H9 (cell line): ENCODE measurements around the gene BRD8. TPM values are rescaled to one million over a fixed set of nuclear protein-coding genes. Genes with fewer than 3 reads are reported as not detected.

ENCODE experiments used
- DNase-seq: peaks from one replicate; pipeline ENCODE4 v3.0.0-alpha.2; 2017
- H2AFZ ChIP-seq: one replicate; pipeline ENCODE4 v1.6.1; 2013; ENCODE audit warnings: mild to moderate bottlenecking, low read length, control low read depth, moderate library complexity
- H2AK5ac ChIP-seq: 2 replicates; pipeline ENCODE4 v1.6.1; 2013; ENCODE audit warnings: low read length, control low read depth, mixed read lengths; ENCODE audit not compliant: insufficient read length
- H2BK120ac ChIP-seq: one replicate; pipeline ENCODE4 v1.6.1; 2013; ENCODE audit warnings: low read depth, mild to moderate bottlenecking, low read length, control low read depth, inconsistent platforms; ENCODE audit not compliant: poor library complexity, severe bottlenecking
- H2BK12ac ChIP-seq: 2 replicates; pipeline ENCODE4 v1.6.1; 2013; ENCODE audit warnings: low read length, control low read depth, mixed read lengths, low read depth; ENCODE audit not compliant: insufficient read length
- H2BK15ac ChIP-seq: 2 replicates; pipeline ENCODE4 v1.6.1; 2013; ENCODE audit warnings: low read depth, low read length, control low read depth
- H2BK20ac ChIP-seq: one replicate; pipeline ENCODE4 v1.6.1; 2013; ENCODE audit warnings: low read depth, mild to moderate bottlenecking, low read length, control low read depth, inconsistent platforms; ENCODE audit not compliant: poor library complexity, severe bottlenecking
- H2BK5ac ChIP-seq: 2 replicates; pipeline ENCODE4 v1.6.1; 2013; ENCODE audit warnings: low read length, control low read depth, mixed read lengths; ENCODE audit not compliant: insufficient read length
- H3K14ac ChIP-seq: 2 replicates; pipeline ENCODE4 v1.6.1; 2013; ENCODE audit warnings: low read length, control low read depth; ENCODE audit not compliant: insufficient read depth
- H3K18ac ChIP-seq: 2 replicates; pipeline ENCODE4 v1.6.1; 2013; ENCODE audit warnings: low read depth, mild to moderate bottlenecking, mixed read lengths, low read length, control low read depth; ENCODE audit not compliant: insufficient read length
- H3K23ac ChIP-seq: 2 replicates; pipeline ENCODE4 v1.6.1; 2013; ENCODE audit warnings: low read length, control low read depth, mixed read lengths, low read depth; ENCODE audit not compliant: insufficient read length
- H3K23me2 ChIP-seq: 2 replicates; pipeline ENCODE4 v1.6.1; 2013; ENCODE audit warnings: low read depth, mild to moderate bottlenecking, mixed read lengths, low read length, control low read depth; ENCODE audit not compliant: insufficient read length, poor library complexity, severe bottlenecking
- H3K27ac ChIP-seq: 2 replicates; pipeline ENCODE4 v1.5.1; 2013; ENCODE audit warnings: low read length, control low read depth, mixed read lengths, low read depth; ENCODE audit not compliant: insufficient read length
- H3K27me3 ChIP-seq: 2 replicates; pipeline ENCODE4 v1.6.1; 2013; ENCODE audit warnings: low read length, control low read depth, inconsistent platforms; ENCODE audit not compliant: insufficient read depth
- H3K4ac ChIP-seq: 2 replicates; pipeline ENCODE4 v1.6.1; 2013; ENCODE audit warnings: low read depth, mild to moderate bottlenecking, control low read depth, inconsistent platforms, low read length, moderate library complexity
- H3K4me1 ChIP-seq: 2 replicates; pipeline ENCODE4 v1.6.1; 2013; ENCODE audit warnings: low read length, control low read depth, inconsistent platforms; ENCODE audit not compliant: insufficient read depth
- H3K4me2 ChIP-seq: 2 replicates; pipeline ENCODE4 v1.6.1; 2013; ENCODE audit warnings: low read length, control low read depth, mixed read lengths; ENCODE audit not compliant: insufficient read length, insufficient read depth
- H3K56ac ChIP-seq: 2 replicates; pipeline ENCODE4 v1.6.1; 2013; ENCODE audit warnings: low read depth, mild to moderate bottlenecking, mixed read lengths, low read length, control low read depth; ENCODE audit not compliant: insufficient read length
- H3K79me1 ChIP-seq: 2 replicates; pipeline ENCODE4 v1.6.1; 2013; ENCODE audit warnings: low read depth, mild to moderate bottlenecking, moderate library complexity, low read length, control low read depth, inconsistent platforms; ENCODE audit not compliant: insufficient read depth, poor library complexity, severe bottlenecking
- H3K79me2 ChIP-seq: 2 replicates; pipeline ENCODE4 v1.6.1; 2013; ENCODE audit warnings: low read length, control low read depth, inconsistent platforms; ENCODE audit not compliant: insufficient read depth
- H3K9ac ChIP-seq: 2 replicates; pipeline ENCODE4 v1.6.1; 2013; ENCODE audit warnings: low read length, control low read depth, mixed read lengths; ENCODE audit not compliant: insufficient read length; ENCODE audit errors: extremely low read depth
- H3K9me3 ChIP-seq: one replicate; pipeline ENCODE4 v1.6.1; 2013; ENCODE audit warnings: low read depth, low read length, inconsistent platforms; ENCODE audit not compliant: control insufficient read depth
- H3T11ph ChIP-seq: one replicate; pipeline ENCODE4 v1.6.1; 2013; ENCODE audit warnings: mild to moderate bottlenecking, low read length, control low read depth, inconsistent platforms
- H4K20me1 ChIP-seq: one replicate; pipeline ENCODE4 v1.6.1; 2013; ENCODE audit not compliant: control insufficient read depth, insufficient read length, insufficient read depth
- H4K5ac ChIP-seq: 2 replicates; pipeline ENCODE4 v1.6.1; 2013; ENCODE audit warnings: low read depth, mild to moderate bottlenecking, mixed read lengths, low read length, control low read depth; ENCODE audit not compliant: insufficient read length
- H4K8ac ChIP-seq: replicated peaks from 2 replicates; pipeline ENCODE4 v1.6.1; 2013; ENCODE audit warnings: low read length, control low read depth, mixed read lengths, low read depth; ENCODE audit not compliant: insufficient read length
- H4K91ac ChIP-seq: 2 replicates; pipeline ENCODE4 v1.6.1; 2013; ENCODE audit warnings: low read depth, mild to moderate bottlenecking, moderate library complexity, mixed read lengths, low read length, control low read depth; ENCODE audit not compliant: insufficient read length
- H3K27ac Mint-ChIP-seq, 3 experiments: 2 replicates in 2 of 3; 3 replicates in 1 of 3; pipeline ENCODE4 v1.8.0; 2020 to 2021; ENCODE audit warnings: mixed read lengths in 3 of 3, mild to moderate bottlenecking in 1 of 3, moderate library complexity in 1 of 3
- H3K27me3 Mint-ChIP-seq: 2 replicates; pipeline ENCODE4 v1.8.0; 2021; ENCODE audit warnings: low read depth, mild to moderate bottlenecking, moderate library complexity, mixed read lengths
- H3K36me3 Mint-ChIP-seq, 3 experiments: 2 replicates in 2 of 3; 3 replicates in 1 of 3; pipeline ENCODE4 v1.8.0; 2020 to 2021; ENCODE audit warnings: low read depth in 3 of 3, mixed read lengths in 3 of 3; ENCODE audit not compliant: insufficient read depth in 1 of 3
- H3K4me1 Mint-ChIP-seq, 2 experiments: 2 replicates each; pipeline ENCODE4 v1.8.0; 2020; ENCODE audit warnings: mixed read lengths in 2 of 2
- H3K4me3 Mint-ChIP-seq, 2 experiments: 2 replicates in 1 of 2; 3 replicates in 1 of 2; pipeline ENCODE4 v1.8.0; 2020 to 2021; ENCODE audit warnings: mild to moderate bottlenecking in 2 of 2, mixed read lengths in 2 of 2, moderate library complexity in 1 of 2
- H3K9me3 Mint-ChIP-seq, 2 experiments: 2 replicates in 1 of 2; 3 replicates in 1 of 2; pipeline ENCODE4 v1.8.0; 2020; ENCODE audit warnings: mild to moderate bottlenecking in 2 of 2, mixed read lengths in 2 of 2, moderate library complexity in 1 of 2
- CTCF ChIP-seq: fragments of 200-600 bp; sonication (generic); conservative IDR thresholded peaks from 3 replicates; pipeline ENCODE4 v1.8.0; 2021; ENCODE audit warnings: antibody characterized with exemption, mild to moderate bottlenecking
- WGBS: extraction: QIAGEN DNeasy Blood & Tissue Kit; methylation state at CpG from one replicate; pipeline ENCODE4 v1.1.7; 2013; ENCODE audit warnings: missing lambda C conversion rate, low lambda C conversion rate, mixed read lengths; ENCODE audit not compliant: insufficient read length; ENCODE audit errors: extremely low coverage; 5-methylcytosine and 5-hydroxymethylcytosine counted together
- total RNA-seq: library from RNA; stranded (reverse); gene quantifications from 2 replicates; pipeline ENCODE4 v1.2.1, GENCODE V29; 2021

Gene BRD8
- total RNA-seq, 1 experiment from 2014 or later, result 67.9 TPM

GRCh38 chr5:138139781-138140090, 38.7 kb downstream of the BRD8 start:
- Histone ChIP-seq H3K23me2 (peaks cover 5% of the 10 kb centered on the region), H3K9me3 (no peaks in the 10 kb centered on the region), H4K91ac (no peak overlapping the region), H2BK12ac (no peak overlapping the region), H2BK20ac (no peak overlapping the region), H3K18ac (no peak overlapping the region), H3K23ac (no peak overlapping the region), H3K4me2 (peak overlapping the region; percentile 71), H2BK15ac (no peak overlapping the region), H4K20me1 (no peaks in the 10 kb centered on the region), H3K79me2 (no peaks in the 10 kb centered on the region), H4K5ac (no peak overlapping the region), H3K27ac (no peak overlapping the region), H3K56ac (no peak overlapping the region), H3K4me1 (no peaks in the 10 kb centered on the region), H2BK5ac (no peak overlapping the region), H3T11ph (no peak overlapping the region), H2AK5ac (no peak overlapping the region), H3K27me3 (no peaks in the 10 kb centered on the region; the same call in 1 of the 2 replicates), H3K79me1 (no peaks in the 10 kb centered on the region), H3K9ac (no peak overlapping the region), H3K14ac (no peak overlapping the region), H2BK120ac (no peak overlapping the region), H3K4ac (no peak overlapping the region), H4K8ac (no peak overlapping the region), H2AFZ (no peak overlapping the region)
- no CpG with 5 or more reads among the region's 3 CpGs for WGBS
- DNase-seq, result no peak
- H3K4me1 Mint-ChIP-seq, result peaks cover 6% of the 10 kb centered on the region in 2 experiments
- peaks cover 6% of the 10 kb centered on the region for H3K27me3 Mint-ChIP-seq
- H3K36me3 Mint-ChIP-seq, result no peaks in the 10 kb centered on the region
- peak overlapping the region; percentile 73 to 82 for H3K4me3 Mint-ChIP-seq
- H3K27ac Mint-ChIP-seq, result no peak overlapping the region
- TF ChIP-seq CTCF, result no peak
- H3K9me3 Mint-ChIP-seq, result 0 out of 5 replicates have a peak, but pooled peaks cover 0 to 3% of the 10 kb centered on the region in 2 experiments
